Glomerular visceral epithelial cell (primary cell): ENCODE measurements around the gene AUH.
"Not testable (repeated sequence)": the region's sequence is repeated elsewhere in the genome, so short reads cannot be mapped to it uniquely, and the experiment has no call there.

Experiments used
- DNase-seq: peaks from one replicate; pipeline ENCODE4 v3.0.0-alpha.2; 2016; ENCODE audit errors: extremely low spot score

AUH gene

DNA sequence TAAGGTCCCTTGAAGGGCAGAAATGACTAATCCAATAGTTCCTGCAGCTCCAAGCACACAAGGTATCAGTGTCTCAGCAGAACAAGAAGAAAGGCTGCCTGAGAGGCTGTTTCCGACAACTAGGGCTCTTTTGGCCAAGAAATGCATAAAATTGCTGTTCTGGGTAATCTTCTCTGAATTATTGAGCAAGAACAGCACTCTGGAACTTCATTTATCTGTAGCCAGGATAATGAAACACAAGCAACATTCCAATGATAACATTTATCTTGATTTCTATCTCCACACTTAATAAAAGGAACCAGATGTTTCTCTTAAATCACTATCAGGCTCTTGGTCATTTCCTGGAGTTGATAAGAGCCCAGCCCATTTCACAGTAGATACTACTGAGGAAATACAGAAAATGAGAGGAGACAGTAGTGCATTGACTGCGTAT, 17.0 kb upstream of the AUH start:
- DNase-seq, result no peak

DNA sequence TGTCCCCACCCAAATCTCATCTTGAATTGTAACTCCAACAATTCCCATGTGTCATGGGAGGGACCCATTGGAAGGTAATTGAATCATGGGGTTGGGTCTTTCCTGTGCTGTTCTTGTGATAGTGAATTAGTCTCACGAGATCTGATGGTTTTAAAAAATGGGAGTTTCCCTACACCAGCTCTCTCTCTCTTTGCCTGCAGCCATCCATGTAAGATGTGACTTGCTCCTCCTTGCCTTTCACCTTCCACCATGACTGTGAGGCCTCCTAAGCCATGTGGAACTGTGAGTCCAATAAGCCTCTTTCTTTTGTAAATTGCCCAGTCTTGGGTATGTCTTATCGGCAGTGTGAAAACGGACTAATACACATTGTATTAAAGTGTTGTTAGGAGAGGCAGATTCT, 16.3 kb upstream of the AUH start:
- not testable (repeated sequence) for DNase-seq

DNA sequence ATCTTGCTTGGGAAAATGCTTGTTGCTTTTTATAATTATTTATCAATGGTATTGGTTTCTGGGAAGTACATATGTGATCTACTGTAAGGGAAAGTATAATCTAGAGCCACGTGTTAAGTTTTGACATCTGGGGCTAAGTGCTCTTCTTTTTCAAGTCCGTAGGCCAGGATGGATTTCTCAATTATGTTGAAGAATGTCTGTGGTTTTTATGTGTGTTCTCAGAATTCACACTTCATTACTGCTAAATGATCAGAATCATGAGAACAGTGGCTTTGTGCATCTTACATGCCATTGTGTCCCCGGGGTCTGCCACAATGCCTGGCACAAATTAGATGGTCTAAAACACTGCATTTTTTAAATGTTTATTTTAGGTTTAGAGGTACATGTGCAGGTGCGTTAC, 14.5 kb upstream of the AUH start:
- DNase-seq, result peak; percentile 34

DNA sequence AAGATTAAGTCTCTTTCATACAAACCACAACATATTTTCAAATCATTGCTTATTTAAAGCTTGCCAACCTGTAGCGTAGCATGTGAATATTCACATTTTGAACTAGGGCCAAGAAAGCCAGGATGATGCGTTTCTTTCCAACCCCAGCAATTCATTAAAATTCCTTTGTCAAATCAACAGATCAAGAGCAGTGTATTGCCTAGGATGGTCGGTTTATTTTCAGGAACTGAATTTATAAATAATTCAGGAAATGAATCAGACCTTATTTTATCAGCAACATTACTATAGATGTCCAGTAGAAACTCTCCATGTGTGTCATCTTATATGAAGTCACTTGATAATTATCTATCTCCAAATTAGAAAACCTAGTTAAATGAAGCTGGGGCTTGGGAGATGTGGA, 13.2 kb upstream of the AUH start:
- peak; percentile 47 for DNase-seq

DNA sequence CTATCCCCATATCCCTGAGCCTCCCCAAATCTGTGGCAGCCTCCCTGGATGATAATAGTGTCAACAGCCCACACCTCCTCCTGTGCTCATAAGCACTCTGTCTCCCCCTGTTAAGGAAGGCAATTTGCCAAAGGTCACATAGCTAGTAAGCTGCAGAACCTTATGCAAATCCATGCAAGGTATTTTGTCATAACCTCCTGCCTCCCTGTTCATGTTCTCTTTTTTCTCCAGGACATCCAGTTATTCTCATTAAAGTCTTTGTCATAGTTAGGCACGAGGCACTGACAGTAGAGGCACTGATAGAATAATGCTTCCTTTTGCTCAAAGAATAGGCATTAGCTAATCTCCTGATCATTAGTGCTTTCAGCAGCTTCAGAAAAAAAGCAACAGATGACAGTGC, 10.2 kb upstream of the AUH start:
- no peak for DNase-seq

DNA sequence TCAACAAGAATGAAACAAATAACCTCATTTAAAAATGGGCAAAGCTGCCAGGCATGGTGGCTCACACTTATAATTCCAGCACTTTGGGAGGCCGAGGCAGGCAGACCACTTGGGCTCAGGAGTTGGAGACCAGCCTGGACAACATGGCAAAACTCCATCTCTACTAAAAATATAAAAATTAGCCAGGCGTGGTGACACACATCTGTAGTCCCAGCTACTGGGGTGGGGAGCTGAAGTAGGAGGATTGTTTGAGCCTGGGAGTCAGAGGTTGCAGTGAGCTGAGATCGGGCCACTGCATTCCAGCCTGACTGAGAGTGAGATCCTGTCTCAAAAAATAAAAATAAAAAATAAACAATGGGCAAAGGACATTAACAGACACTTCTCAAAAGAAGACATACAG, 8.3 kb upstream of the AUH start:
- DNase-seq, result not testable (repeated sequence)

DNA sequence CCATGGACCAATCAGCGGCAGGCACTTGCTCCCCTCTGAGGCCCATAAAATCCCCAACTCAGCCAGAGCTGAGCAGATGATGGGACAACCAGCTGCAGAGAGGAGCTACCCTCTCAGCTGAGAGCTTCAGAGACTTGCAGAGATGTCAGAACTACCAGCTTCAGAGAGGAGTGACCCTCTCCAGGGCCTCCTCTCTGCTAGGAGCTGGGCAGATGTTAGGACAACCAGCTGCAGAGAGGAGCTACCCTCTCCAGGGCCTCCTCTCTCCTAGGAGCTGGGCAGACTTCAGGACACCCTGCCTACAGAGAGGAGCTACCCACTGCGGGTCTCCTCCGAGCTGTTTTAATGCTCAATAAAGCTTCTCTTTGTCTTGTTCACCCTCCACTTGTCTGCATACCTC, 3.0 kb upstream of the AUH start:
- no peak for DNase-seq

DNA sequence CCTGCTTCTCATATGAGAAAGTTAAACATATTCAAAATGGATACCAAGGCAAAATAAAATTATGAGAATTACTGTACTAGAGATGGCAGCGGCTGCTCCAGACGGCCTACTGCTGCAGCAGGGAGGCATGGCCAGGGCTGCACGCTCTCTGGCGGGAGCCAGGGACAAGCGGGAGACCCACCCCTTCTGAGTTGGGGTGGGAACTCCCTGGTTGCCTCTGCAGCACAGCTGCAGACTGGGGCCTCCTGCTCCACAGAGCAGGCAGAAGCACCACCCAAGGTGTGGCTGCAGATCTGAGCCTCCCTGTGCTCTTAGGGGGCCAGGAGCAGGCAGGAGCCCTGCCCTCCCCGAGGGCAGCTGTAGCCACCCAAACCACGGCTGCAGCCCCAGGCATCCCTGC, 2.3 kb upstream of the AUH start:
- DNase-seq, result no peak

DNA sequence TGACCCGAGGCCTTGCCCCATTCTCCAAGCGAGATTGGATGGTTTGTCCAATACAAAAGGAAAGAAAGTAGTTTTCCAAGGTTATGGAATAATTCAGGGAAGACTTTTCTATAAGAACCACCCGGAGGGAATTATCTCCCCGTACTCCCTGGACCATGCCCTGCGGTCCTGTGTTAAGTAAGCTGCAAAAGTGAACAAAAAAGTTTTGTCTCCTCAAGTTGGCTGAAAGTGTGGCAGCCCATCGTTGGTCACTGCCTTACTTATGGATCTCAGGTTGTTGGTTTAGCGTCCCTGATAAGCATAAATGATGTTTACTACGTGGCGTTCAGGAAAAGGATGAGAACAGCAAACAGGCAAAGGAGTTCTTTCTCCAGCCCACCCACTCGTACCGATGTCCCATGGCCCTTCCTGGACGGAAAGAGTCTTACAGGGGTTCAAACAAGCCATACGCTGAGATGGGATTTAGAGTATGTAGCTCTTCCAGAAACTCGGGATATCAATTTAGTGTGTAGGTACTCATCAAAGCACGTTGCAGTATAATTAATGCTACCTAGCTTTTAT, 413 bp upstream of the AUH start:
- DNase-seq, result no peak

DNA sequence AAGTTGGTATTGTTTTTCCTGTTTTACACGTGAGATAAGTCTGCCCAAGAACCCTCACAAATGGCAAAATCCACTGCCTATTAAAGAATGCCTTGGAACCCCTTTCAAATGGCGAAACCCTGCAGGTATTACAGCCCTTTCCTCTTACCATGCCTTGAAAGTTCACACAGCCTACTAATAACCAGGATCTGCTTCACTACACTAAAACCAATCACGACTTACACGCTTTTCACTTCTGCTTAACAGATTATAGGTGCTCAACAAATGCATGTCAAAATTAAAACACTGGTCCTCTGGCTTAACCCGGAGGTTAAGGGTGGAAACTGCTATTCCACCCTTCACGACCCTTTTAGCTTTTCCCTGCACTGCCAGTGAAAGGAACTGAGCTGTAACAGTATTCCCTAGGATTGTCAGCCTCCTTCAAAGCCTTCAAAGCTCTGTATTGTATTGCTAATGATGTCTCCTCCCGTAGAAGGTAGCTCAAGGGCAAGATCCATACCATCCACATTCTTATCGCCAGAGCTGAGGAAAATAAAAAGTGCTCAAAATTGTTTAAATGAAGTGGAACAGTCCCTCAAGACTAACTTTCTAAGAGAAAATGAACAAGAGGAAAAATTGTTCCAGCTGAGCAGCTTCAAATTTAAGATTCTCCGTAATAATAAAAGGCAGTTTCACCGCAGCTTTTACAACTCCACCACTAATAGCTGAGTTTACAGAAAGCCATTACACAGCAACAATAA, 997 bp downstream of the AUH start:
- no peak for DNase-seq

DNA sequence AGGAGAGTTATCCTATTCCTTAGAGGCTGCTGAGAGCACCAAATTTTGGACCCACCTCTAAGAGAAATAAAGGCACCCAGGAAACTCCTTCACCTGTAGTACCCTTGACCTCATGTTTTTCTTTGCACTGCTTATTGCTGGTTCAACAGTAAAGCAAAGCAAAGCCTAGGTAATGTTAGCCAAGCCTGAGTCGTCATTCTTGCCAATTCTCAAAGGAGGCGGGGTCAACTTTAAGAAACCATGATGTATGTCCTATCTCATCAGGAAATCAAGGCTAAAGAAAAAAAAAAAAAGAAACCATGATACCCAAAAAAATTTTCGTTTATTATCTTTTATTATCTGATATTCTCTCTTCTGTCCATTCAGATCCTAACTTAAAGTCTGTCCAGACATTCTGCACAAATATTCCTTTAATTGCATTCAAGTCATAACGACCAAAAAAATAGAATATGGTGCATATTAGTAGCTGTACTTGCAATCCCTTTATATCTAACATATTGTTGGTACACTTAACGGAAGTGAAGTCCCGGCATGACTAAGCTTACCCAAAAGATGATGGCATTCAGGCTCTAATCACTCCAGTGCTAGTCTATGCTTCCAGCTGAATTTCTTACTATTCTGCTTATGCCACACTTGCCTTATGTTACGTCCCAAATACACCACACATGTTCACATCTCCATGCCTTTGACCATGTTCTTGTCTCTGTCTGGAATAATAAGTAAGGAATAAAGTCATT, 1.8 kb downstream of the AUH start:
- no peak for DNase-seq

DNA sequence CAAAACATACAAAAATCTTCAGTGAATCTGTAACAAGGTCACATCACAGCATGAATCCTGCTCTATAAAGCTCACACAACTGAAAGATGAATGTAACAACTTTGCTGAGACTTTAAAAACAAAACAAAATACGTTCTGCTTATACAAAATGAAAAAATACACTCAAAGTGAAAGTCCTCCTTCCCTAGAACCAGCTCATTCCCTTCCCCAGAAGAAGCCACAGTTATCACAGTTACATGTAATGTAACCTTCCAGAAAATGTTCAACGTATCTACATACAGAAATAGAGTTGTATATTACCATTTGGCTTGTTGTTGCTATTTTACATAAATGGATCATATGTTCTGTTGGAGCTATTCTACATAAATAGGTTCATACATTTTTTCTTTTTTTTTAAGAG, 2.6 kb downstream of the AUH start:
- DNase-seq, result no peak

DNA sequence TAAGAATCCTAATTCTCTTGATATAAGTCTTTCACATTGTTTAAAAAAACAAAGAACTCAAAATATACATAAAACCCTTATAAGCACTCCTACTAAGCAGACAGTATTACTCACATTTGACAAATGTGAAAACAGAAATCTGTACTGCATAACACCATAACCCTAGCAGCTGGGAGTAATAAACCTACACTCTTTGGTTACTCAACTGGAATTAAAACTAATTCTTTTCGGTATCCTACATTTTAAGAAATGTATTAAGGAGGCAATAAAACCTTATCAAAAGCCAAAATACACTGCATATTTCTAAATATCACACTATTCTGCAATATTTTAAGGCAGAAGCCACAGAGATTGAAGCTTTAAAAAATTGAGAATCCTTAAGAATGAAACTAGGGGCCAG, 6.8 kb downstream of the AUH start:
- DNase-seq, result no peak

DNA sequence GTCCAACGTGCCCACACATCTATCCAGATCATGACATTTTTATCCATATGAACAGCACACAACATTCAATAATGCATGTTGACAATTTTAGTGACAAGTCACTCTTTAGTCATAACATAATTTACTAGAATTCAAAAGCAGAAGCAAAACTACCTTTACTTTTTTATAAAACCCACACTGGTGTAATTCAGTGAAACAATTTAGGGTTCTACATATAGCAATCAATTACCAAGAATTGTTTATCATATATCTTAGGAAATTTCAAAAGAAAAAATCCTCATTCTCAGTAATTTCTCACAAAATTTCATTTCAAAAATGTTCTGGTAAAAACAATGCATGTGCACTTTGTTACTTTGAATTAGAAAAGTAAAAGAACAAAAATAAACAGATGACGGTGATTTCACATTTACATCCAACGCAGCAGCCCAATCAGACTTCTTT, 12.6 kb downstream of the AUH start:
- DNase-seq, result no peak

DNA sequence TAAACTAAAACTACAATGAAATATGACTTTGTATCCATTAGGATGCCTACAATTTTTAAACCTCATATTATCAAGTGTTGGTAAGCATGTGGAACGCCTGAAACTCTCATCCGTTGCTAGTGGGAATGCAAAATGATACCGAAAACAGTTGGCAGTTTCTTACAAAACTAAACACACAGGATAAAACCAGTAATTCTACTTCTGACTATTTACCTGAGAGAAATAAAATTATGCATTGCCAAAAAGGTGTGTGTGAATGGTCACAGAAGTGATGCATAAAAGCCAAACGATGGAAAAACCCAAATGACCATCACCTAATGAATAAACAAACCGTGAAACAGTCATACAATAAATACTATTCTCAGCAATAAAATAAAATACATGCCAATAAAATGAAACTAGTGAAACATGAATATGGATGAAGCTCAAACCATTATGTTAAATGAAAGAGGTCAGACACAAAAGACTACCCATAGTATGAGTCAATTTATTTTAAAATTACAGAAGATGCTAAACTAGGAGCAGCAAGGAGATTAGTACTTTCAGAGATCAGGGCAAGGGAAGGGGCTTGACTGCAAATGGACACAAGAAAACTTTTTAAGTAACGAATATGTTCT, 13.4 kb downstream of the AUH start:
- no peak for DNase-seq

DNA sequence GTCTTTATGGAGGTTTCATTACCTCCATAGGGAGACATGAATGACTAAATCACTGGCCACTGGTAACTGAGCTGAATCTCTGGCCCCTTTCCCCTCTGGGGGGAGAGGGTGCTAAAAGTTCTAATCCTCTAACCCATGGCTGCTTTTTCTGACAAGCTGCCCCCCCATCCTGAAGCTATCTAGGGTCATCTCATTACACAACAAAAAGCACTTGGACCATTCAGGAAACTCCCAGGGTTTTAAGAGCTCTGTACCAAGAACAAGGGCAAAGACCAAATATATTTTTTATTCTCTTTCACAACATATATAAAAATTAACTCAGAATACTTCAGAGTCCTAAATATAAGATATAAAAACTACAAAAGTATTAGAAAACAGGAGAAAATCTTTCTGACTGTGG, 14.3 kb downstream of the AUH start:
- DNase-seq, result no peak

DNA sequence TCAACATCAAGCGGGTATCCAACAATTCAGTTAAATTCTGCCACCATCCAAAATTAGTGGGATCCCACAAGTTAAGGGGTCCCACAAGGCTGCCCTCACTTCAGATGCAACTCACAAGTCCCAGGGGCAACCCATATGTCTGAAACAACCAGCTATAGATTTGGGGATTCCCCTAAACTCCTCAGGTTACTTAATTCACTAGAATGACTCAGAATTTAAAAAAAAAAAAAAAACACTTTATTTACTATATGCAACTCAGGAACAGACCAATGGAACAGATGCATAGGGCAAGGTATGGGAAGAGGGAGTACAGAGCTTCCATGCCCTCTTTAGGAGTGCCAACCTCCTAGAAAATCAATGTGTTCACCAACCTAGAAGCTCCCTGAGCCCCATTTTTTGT, 15.1 kb downstream of the AUH start:
- no peak for DNase-seq

DNA sequence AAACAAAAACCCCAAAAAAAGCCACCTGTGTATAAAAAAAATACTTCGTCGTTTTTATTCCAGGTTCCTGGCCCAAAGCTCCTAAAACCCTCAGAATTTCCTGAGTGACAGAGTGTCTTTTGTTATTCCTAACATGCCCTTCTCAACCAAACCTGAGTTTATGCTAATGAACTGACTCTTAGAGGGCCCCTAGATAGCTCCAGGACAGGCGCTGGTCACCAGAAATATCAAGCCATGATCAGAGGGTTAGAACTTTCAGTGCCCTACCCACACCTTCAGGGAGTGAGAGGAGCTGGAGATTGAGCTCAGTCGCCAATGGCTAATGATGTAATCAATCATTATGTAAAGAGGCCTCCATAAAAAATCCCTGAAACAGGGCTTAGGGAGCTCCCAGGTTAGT, 15.7 kb downstream of the AUH start:
- no peak for DNase-seq

DNA sequence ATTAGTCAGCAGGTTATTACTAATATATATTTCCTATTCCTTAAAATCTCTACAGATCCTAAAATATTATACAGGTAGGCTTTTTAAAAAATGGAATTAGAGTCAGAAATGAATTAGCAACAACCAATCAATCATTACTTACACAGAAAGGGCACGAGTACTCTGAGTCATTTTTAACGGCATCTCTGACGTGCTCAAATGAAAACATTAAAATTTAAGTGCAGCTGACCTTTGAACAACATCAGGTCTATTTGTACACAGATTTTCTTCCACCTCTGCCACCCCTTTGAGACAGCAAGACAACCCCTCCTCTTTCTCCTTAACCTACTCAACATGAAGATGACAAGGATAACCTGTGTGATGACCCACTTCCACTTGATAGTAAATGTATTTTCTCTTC, 19.1 kb downstream of the AUH start:
- DNase-seq, result no peak

DNA sequence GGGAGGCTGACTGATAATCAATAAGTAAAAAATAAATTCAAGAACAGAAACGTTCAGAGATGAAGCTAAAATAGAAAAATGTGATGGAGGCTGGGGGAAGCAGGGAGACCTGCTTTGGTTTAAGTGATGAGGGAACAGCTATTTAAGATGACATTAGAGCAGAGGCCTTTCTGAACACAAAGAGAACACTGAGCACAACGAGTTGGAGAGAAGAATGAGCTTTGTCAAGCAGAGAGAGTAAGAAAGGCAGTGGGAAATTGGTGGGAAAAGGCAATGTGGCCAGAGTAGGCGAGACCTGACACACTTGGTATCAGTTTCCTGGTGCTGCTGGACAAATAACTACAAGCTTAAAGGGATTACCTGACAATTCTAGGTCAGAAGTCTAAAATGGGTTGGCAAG, 20.0 kb downstream of the AUH start:
- no peak for DNase-seq

DNA sequence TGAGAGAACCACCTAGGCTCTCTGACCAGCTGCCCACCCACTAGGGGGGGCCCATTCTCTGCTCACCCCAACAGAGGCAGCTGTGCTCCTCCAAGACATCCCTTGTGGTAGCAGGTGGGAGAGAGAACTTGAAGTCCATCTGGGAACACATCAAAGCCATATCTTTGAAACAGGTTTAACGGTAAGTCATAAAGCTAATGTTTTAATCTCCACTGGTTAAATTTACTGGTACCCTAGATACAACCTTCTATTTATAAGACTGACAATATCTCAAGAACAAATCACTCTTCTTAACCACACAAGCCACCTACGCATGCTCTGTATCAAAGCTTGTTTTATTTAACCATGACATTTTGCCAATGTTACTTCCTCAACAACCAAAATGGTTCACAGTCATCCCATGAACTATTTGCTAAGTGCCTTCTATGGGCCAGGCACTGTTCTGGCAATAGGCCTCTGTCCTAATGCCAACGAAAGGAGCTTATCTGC, 20.4 kb downstream of the AUH start:
- DNase-seq, result no peak

DNA sequence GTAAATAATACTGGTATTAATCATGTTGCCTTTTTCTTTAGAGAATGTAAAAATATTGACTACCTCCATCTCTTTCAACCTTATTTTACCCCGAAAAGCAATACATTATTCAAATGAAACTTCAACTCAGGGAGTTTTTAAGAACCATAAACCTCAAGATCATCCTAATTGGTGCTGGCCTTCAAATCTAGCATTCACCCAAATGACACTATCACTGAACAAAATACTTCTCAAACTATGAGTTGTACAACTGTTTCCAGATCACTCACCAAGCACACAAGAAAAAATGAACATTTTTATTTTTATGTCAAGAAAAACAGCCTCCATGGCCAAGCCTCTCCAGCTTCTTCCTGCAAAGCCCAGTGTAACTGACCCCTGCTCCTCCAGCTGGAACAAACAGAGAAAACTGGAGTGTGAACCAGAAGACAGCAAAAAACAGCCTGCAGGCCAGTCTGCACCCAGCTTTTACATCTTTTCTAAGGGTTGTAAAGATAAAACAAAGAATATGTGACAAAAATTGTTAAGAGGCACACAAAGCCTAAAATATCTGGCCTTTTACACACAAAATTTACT, 21.2 kb downstream of the AUH start:
- DNase-seq, result no peak
